ENCODE data around the gene FAM24B.

DNA sequence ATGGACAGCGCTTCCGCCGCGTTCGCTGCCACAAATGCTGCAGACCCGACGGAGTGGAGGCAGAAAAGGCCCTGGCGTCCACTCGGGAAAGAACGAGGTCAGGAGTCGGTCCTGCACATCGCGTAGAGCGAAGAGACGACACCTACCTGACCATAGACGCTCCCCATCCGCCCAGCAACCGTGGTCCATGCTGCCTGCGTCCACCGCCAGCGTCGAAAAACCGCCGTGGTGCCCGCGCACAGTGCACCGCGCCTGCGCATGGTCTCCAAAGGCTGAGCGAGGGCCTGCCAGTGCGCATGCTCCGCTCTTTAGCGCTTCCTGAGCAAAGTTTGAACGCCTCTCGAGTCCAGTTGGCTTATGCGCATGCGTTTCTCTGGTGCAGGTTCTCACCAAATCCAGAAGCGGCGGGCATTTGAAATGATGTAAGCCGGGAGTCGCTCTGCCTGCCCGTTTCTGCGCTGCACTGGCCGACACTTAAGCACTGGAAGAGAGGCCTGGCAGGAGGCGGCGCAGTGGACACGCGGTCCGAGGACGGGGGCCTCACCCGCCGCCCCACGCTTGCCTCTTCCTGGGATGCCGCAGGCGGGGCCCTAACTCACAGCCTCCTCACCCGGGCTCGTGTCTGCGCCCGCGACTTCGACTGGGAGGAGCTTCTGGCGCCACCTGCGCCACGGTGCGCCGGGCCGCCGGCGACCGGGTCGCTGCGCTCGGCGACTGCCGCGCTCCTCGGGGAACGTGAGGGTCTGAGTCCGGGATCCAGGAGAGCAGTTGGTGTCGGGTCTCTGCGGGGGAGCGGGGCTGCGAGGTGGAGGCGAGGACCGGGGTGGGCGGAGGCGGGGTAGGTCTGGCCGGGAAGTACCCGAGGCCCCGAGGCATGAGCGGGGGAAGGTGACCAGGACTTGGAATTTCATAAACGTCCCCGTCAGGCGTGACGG, at the start of gene FAM24B:
- TF ChIP-seq GABPA (IDR thresholded peaks at IDR 0.05; ENCODE audit: low read depth): no peak
- TF ChIP-seq FOXM1 (IDR thresholded peaks at IDR 0.05; ENCODE audit: low read depth): no peak
- TF ChIP-seq, protein P1, sequence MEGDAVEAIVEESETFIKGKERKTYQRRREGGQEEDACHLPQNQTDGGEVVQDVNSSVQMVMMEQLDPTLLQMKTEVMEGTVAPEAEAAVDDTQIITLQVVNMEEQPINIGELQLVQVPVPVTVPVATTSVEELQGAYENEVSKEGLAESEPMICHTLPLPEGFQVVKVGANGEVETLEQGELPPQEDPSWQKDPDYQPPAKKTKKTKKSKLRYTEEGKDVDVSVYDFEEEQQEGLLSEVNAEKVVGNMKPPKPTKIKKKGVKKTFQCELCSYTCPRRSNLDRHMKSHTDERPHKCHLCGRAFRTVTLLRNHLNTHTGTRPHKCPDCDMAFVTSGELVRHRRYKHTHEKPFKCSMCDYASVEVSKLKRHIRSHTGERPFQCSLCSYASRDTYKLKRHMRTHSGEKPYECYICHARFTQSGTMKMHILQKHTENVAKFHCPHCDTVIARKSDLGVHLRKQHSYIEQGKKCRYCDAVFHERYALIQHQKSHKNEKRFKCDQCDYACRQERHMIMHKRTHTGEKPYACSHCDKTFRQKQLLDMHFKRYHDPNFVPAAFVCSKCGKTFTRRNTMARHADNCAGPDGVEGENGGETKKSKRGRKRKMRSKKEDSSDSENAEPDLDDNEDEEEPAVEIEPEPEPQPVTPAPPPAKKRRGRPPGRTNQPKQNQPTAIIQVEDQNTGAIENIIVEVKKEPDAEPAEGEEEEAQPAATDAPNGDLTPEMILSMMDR (IDR thresholded peaks at IDR 0.05): no peak
- TF ChIP-seq, protein P2, sequence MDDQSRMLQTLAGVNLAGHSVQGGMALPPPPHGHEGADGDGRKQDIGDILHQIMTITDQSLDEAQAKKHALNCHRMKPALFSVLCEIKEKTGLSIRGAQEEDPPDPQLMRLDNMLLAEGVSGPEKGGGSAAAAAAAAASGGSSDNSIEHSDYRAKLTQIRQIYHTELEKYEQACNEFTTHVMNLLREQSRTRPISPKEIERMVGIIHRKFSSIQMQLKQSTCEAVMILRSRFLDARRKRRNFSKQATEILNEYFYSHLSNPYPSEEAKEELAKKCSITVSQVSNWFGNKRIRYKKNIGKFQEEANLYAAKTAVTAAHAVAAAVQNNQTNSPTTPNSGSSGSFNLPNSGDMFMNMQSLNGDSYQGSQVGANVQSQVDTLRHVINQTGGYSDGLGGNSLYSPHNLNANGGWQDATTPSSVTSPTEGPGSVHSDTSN (IDR thresholded peaks at IDR 0.05): no peak
- no peak for TF ChIP-seq YY1 (IDR thresholded peaks at IDR 0.05; ENCODE audit: low read depth)
- no peak for TF ChIP-seq POLR2AphosphoS5 (IDR thresholded peaks at IDR 0.05; ENCODE audit: low read depth, low read length)
